GM19468 (cell line): ENCODE data around the gene CAPN14.

Experiments used
- ATAC-seq: cut with Tn5 transposase; IDR thresholded peaks from one replicate; pipeline ENCODE4 v1.9.1; 2021; ENCODE audit warnings: mild to moderate bottlenecking, moderate library complexity, moderate number of reproducible peaks; ENCODE audit not compliant: unreplicated experiment; ENCODE audit errors: extremely low read depth

The CAPN14 gene

DNA sequence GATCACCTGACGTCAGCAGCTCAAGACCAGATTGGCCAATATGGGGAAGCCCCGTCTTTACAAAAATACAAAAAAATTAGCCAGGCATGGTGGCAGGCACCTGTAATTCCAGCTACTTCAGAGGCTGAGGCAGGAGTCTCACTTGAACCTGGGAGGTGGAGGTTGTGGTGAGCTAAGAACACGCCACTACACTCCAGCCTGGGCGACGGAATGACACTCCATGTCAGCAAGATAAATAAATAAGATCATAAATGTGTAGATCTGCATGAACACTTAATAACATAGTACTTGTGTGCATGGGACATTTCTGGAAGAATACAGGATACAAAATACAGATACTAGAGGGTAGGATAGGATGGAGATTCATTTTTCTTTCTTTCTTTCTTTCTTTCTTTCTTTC is 25.7 kb upstream of the CAPN14 start:
- no peak for ATAC-seq

DNA sequence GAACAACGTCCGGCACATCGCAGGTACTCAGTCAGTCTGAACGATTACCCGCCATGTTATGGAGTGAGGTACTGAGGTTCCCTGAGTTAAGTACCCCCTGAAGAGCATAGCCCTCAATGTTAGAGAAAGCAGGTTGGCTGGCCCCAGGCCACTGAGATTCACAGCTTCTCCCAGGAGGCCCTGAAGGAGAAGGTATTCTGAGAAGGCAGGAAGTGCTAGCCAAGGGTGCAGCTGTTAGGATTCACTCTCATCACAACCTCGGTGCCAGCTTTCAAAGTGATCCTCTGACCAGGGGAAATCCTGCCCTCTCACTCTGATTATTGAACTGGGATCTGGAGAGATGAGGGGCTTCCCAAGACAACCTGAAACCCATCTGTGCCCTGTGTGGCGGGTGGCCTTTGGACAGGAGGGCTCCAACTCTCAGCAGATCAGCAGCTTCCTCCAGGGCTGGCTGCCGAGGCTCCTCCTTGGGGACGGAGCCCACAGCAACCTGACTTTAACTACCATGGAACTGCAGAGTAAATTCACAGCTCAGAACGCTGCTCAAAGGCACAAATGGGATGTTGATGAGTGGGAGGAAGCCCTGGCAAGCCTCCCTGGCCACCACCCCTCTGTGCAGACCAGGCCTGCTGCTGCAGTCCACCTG is 24.4 kb upstream of the CAPN14 start:
- no peak for ATAC-seq

DNA sequence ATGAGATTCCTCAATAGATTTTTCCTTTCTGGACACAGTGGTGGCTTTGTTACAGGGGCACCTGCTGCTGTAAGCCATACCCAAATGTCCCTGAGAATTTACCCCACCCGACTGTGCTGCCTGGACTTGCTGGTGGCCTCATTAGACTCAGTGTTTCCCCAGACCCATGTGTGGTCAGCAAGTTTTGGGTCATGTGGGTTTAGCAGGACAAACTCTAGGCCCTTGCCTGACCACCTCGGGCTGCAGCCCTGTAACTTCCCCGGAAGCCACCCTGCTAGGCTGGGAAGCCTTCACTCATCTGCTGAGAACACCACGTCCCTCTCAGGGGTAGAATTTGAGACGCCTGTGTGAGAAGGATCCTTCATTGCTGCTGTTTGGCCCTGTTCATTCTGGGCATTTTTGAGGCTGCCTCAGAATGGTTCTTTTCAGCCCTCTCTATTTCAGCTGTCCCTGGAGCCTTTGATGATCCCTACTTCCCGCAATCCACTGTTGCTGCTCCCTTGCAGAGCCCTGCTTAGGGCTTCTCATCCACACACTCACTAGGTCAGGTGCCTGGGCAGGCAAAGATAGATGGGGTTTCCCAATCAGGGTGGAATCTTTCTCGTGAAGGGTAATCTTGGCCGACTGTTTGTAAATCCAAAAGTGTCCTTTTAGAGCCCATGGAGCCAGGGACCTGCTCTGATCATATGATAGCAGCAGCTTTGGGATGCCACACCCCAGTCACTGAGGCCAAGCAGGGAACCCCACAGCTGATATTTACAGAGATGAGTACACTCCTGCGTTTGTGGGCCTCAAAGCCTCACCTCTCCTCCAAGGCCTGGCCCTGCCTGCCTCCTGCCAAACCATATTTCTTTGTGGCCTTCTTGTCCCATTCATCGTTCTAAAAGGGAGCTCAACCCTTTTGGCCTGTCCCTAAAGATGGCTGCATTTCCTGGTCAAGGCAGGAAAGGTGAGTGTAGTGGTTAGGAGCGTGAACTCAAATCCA is 23.4 kb upstream of the CAPN14 start:
- no peak for ATAC-seq

DNA sequence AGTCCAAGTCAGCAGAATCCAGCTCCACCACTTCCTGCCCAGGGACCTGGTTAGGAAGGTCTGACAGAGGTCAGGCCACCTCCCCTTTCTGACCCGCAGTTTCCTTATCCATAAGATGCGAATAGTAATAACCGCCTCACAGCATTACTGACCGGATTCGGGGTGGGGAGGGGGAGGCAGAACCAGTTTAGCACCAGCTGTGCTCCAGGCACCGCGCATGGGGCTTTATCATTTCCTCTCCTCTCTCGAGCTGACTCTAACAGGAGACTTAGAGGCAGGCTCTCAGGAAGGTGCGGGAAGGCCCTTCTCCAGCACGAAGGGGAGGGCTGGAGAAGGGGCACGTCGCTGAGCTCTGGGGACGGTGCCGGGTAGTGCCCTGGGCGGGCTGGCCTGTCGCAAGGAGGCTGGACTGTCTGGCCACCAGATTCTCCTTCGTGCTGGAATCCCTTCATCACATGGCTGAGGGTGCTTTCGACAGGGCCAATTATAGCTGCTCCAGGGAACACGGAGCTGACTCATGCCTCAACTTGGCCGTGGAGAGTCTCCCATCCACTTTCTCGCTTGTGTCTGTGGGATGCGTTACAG is 22.4 kb upstream of the CAPN14 start:
- ATAC-seq = no peak

DNA sequence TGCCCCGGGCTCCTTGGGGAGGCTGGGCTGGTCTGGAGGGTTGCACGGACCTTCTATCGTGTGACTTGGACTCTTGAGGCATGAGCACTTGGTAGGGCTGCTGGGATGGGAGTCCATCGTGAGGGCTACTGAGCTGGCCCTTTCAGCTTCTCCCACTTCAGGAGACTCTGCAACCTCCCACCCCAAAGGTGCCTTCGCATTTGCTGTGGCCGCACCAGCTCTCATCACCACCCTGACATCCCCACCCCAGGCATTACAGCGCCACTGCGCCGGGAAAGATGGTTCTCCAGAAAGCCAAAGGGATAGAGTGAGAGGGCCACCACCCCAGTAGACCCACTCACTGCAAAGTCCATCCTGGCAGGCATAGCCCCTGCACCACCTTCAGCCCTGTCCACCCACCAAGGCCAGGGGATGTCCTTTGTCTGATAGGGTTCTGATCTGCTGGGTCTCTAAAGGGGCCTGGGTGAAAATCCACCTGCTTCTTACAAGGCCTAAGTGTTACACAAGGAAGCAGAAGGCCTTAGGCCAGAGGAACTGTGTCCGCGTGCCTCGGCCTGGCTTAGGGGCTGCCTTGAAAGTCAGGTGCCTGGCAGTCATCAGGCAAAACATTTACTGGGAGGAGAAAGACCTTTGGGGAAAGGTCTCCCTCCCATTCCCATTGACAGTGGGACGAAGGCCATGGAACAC is 21.7 kb upstream of the CAPN14 start:
- ATAC-seq = no peak

DNA sequence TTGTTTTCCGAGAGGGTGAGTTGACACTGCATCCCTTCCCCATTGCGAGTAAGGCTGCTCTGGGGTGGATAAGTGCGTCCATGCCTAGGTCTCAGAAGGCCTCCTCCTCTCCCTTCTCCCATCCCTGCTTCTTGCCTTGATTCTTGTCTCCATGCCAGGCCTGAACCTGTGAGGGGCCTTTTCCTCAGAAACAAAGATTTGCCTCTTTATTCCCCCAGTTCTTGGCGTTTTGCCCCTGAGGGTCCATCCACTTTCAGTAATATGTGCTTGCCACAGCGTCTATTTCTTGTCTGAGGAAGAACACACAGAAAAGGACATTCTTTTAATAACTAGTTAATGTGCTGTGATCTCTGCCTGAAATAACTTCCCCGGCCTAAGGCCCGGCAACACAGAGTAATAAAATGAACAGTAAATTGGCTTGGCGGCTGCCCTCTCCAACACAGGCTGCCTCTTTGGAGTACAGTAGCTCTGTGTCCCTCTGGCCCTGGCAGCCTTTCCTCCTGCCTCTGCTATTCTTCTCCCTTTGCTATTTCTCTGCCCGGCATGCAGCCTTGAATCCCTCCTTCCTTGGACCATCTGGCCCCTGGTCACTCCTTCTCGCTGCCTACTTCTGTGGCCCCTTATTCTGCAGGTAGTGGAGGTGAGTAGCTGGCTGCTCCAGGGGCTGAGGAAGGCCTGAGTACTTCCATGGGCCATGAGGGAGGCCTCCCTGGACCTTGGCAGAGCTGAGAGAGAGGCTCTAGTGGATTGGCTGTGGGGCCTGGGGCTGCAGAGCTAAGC is 21.0 kb upstream of the CAPN14 start:
- no peak for ATAC-seq

DNA sequence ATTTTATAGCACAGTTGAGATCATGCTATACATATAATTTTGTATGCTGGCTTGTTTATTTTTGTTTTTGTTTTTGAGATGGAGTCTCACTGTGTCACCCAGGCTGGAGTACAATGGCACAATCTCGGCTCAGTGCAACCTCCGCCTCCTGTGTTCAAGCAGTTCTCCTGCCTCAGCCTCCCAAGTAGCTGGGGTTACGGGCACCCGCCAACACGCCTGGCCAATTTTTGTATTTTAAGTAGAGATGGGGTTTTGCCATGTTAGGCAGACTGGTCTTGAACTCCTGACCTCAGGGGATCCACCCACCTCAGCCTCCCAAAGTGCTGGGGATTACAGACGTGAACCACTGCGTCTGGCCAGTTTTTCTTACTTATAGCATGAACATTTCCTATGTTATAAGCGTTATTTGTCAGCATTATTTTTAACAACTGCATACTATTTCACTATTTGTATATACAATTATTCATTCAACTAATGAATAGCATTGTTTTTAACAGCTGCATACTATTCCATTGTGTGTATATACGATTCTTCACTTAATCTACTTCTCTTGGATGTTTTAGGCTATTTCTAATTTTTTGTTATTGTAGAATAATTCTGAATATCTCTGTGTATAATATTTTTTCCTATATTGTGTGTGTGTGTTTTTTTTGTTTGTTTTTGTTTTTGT is 20.2 kb upstream of the CAPN14 start:
- ATAC-seq = no peak

DNA sequence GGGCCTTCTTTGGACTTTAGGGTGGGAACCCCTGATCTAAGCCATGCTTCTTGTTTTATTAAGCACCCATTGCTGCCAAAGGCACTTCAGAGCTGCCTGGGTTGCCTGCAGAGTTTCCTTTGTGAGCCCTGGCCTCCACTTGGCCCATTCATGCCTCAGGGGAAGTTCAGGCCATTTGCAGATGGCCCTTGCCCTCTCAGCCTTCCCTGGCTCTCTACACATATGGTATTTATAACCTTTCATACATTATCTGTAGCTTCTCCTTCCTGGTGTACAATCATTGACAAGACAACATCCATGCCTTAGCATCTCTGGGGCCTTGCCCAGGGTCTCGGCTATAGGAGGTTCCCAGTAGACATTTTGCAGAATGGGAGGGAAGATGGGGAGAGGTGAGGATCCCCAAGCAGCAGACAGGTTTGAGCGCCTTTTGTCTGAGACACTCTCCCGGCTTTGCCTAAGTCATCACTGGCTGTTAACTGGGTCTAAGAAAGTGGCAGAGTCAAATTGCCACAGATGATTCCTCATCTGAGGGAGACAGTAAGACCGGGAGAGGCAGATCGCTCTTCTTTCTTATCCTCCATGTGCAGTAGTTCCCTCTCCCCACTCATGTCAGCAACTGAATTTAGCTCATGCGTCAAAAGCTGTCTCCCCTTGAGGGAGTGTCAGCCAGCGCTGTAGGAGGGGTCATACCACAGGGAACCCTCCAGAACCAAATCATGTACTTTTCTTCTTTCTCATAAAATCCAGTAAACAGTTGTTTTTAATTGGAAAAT is 19.3 kb upstream of the CAPN14 start:
- no peak for ATAC-seq

DNA sequence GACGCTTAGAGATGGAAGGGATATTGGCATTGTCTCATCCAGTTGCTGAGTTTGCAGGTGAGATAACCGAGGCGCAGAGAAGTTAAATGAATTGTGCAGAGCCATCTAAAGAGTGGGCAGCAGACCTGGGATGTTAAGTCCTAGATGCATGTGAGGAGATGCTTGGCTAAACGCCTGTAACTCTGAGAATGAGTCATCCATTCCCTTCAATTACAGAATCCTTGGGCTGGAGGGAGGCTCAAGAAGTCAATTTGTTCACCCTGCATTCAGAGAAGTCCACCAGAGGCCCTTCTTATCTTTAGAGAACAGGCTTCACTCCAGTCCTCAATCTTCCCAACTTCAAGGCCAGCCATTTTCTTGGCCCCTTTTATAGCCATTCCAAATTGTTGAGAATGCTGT is 18.2 kb upstream of the CAPN14 start:
- no peak for ATAC-seq

DNA sequence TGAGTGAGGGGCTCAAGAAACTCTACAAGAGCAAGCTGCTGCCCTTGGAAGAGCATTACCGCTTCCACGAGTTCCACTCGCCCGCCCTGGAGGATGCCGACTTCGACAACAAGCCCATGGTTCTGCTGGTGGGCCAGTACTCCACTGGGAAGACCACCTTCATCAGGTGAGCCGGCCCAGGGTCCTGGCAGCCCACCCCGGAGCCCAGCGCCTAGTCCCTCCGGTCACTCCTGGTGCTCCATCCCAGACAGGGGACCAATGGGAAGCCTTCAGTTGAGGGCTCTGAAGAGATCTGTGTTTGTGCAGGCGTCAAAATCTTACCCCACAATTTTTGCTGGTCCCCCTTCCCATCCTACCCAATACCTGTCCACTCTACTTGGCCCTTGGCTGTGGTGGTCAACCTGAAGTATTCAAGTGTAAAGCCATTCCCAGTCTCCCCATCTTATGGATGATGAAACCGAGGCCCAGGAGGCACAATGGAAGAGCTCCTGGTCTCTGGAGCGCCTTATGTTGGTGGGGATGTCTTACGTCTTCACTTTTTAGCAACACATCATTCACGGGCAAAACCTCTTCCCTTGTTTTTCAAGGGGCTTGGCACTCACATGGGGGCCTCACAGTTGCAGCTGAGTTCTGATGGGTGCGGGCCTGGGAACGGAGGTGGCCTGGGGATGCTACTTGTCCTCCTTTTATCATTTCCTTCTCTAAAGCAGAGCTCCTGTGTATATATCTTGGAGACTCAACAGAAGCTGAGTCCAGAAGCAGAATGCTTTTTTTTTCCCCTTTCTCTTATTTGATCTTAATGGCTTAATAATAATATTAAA is 17.6 kb upstream of the CAPN14 start:
- no peak for ATAC-seq

DNA sequence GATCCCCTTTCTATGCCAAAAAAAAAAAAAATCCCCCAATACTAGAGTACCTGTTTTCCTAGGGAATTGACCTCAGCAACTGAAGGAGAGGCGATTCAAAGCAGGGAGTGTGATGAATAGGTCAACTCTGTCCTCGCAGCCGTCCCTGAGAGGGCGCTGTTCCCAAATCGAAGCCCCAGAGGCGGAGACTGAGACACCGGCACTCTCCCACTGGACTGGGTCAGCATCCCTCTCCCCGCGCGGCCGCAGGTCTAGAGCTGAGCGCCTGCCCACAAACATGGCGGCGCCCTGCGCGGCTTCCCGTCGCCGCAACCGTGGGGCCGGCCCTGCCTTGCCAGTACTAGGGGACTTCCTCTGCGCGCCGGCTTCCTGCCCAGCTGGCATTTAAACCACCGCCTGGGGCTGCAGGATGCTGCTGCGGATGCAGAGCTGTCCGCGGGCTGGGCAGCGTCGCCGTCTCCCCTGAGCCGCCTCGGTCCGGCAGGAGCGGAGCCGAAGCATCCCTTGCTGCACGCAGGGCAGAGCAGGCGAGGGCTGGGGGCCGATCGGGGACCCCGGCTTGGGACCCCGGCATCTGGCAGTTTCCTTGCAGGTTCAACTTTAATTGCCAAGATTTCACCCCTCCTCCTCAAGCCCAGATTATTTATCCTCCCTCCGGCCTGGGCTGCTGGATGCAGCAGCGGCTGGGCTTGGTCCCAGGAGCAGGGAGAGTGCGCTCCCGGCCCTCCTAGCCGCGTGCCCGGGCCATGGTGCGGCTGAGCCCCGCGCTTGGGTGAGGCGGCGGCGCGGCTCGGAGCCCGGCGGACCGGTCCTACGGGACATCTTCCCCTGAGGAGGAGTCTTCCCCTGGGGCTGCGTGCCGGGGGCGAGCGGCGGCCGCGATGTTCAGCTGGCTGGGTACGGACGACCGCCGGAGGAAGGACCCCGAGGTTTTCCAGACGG is 16.7 kb upstream of the CAPN14 start, which contains the start of gene EHD3:
Gene EHD3 (plus strand): TSS at position 412 of the 942 bp plus-strand sequence. CDS start 470 bp downstream, at position 882.
- ATAC-seq = peak; percentile 89

DNA sequence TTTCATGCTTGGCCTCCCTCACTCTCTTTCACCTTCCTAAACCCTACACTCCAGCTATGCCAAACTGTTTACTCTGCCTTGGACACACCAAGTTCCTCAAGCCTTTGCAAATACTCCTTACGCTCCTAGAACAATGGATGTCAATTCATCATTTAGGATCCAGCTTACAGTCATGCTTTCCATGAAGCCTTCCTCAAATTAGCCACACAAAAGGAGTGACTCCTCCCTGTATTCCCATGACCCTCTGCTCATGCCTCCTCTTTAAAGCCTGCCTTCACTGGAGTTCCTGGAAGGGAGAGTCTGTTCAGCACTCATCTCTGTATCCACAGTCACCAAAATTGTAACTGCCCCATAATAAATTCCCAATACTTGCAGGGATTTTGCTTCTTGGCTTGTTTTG is 15.9 kb upstream of the CAPN14 start:
- no peak for ATAC-seq

DNA sequence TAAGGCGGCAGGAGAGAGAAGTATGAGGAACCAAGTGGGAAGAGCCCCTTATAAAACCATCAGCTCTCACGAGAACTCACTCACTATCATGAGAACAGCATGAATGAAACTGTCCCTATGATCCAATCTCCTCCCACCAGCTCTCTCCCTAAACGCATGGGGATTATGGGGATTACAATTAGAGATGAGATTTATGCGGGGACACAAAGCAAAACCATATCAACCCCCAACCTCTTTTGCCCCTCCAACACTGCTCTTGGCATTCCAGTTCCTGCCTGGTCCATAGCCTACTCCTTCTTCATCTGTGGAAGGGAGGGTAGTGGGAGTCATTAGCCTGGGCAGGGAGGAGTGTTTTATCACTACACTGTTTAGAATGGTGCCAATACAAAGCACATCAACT is 15.3 kb upstream of the CAPN14 start:
- no peak for ATAC-seq

DNA sequence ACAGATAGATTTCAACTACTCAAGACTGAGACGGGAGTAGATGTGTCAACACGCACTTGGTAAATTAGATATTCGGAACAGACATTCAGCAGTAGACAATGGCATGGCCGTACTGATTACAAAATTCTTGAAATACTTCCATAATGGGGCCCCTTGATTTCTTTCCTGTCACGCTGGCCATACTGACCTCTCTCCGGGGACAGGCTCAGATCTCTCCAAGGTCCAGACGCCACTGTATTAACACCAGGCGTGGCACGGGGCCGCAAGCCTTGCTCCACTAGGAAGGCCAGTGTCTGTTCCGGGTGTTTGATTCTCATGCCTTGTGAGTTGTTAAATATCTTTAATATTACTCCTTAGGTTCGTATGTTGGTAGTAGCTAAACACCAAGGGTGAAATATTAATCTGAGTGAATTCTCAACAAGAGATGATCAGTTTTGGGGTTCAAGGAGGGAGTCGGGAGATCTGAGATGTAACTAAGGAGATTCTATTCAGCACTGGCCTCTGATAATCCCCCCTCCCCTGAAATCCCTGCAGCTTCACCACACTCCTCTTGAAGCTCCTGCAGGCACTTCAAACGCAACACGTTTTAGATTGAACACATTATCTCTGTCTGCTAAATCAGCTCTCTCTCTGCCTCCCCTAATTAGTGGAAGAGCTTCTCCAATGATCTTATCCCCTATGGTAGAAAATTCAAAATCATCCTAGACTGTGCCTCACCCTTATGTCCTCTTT is 14.4 kb upstream of the CAPN14 start:
- ATAC-seq = no peak

DNA sequence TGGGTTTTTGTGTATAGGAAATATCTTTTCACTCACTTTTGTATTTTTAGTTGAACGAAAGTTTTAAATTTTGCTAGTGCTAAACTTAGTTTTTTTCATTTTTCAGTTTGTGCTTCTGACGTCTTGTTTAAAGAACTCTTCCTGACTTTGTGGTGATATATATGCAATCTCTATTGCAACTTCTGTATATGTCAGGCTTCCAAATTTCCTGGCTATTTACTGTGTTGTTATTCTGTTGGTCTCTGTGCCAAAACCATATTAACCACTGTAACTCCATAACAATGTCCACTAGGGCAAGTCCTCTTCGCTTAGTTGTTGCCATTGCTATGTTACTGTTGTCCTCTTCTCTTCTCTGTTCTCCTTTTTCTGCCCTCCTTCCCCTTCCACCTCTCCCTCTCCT is 13.4 kb upstream of the CAPN14 start:
- no peak for ATAC-seq

DNA sequence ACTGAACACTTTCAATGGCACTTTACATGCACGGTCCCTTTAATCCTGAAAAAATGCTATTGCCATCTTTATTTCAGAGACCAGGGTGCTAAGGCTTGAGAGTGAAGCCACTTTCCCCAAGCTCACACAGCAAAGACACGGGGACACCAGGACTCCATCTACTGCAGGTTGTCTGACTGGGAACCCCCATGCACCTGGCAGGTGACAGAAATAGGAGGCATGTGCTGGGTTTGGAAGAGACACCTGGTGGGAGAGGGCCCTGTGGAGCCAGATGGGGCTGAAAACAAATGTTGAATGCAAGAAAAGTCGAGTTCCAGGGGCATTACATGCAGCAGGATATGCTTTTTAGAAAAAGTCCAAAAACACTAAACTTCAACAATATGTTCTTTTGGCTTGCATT is 11.4 kb upstream of the CAPN14 start:
- no peak for ATAC-seq
